Measurements from ENCODE around the gene USP48.

USP48 gene

GRCh38 chr1:21644348-21644747, 138.6 kb downstream of the USP48 start:
- Histone ChIP-seq H3K4me1 (no peaks in the 10 kb centered on the region), H3K27me3 (peaks cover 11% of the 10 kb centered on the region), H4K20me1 (peaks cover 63% of the 10 kb centered on the region), H3K27ac (no peak overlapping the region), H3K4me2 (no peak overlapping the region), H3K4me3 (no peak overlapping the region), H3K36me3 (no peaks in the 10 kb centered on the region), H3K9ac (no peak overlapping the region), H3K9me3 (no peaks in the 10 kb centered on the region)
- TF ChIP-seq Cebpa-rat (IDR thresholded peaks at IDR 0.05), result no peak

GRCh38 chr1:21643624-21644023, 139.3 kb downstream of the USP48 start:
- H3K9me3 ChIP-seq, result no peaks in the 10 kb centered on the region
- H3K36me3 ChIP-seq, result no peaks in the 10 kb centered on the region

GRCh38 chr1:21641967-21642739, 140.8 kb downstream of the USP48 start:
- no peak overlapping the region for H3K4me2 ChIP-seq
- no peaks in the 10 kb centered on the region for H3K36me3 ChIP-seq
- H3K27me3 ChIP-seq, result no peaks in the 10 kb centered on the region
- peaks cover 41% of the 10 kb centered on the region for H4K20me1 ChIP-seq
- no peak overlapping the region for H3K4me3 ChIP-seq
- H3K4me1 ChIP-seq, result no peaks in the 10 kb centered on the region
- no peak overlapping the region for H3K9ac ChIP-seq
- H3K9me3 ChIP-seq, result no peaks in the 10 kb centered on the region
- no peak overlapping the region for H3K27ac ChIP-seq
- no peak for TF ChIP-seq Cebpa-rat (IDR thresholded peaks at IDR 0.05)

More at GRCh38 chr1:21643624-21644023, 139.3 kb downstream of the USP48 start:
- H3K27me3 ChIP-seq, result peaks cover 4% of the 10 kb centered on the region
- peaks cover 55% of the 10 kb centered on the region for H4K20me1 ChIP-seq
- H3K9ac ChIP-seq, result no peak overlapping the region
- H3K4me1 ChIP-seq, result no peaks in the 10 kb centered on the region
- TF ChIP-seq Cebpa-rat (IDR thresholded peaks at IDR 0.05), result no peak
- no peak overlapping the region for H3K4me3 ChIP-seq
- no peak overlapping the region for H3K27ac ChIP-seq
- no peak overlapping the region for H3K4me2 ChIP-seq

- Histone ChIP-seq H3K27me3 (no peaks in the 10 kb centered on the region), H3K9ac (no peak overlapping the region), H3K36me3 (no peaks in the 10 kb centered on the region), H3K4me3 (no peak overlapping the region), H3K9me3 (no peaks in the 10 kb centered on the region), H3K4me1 (no peaks in the 10 kb centered on the region), H3K4me2 (no peak overlapping the region), H4K20me1 (peaks cover 35% of the 10 kb centered on the region), H3K27ac (no peak overlapping the region)
- TF ChIP-seq Cebpa-rat (IDR thresholded peaks at IDR 0.05), result no peak
Measured at GRCh38 chr1:21641537-21641936, 141.4 kb downstream of the USP48 start.

GRCh38 chr1:21641076-21641475, 141.9 kb downstream of the USP48 start:
- Histone ChIP-seq H3K9me3 (no peaks in the 10 kb centered on the region), H3K9ac (no peak overlapping the region), H3K27me3 (no peaks in the 10 kb centered on the region), H3K27ac (no peak overlapping the region), H3K4me2 (no peak overlapping the region), H3K4me3 (no peak overlapping the region), H3K36me3 (no peaks in the 10 kb centered on the region), H4K20me1 (peaks cover 31% of the 10 kb centered on the region), H3K4me1 (no peaks in the 10 kb centered on the region)
- TF ChIP-seq Cebpa-rat (IDR thresholded peaks at IDR 0.05), result no peak

- H3K4me1 ChIP-seq, result no peaks in the 10 kb centered on the region
- no peak overlapping the region for H3K27ac ChIP-seq
- peaks cover 27% of the 10 kb centered on the region for H4K20me1 ChIP-seq
- no peak overlapping the region for H3K4me3 ChIP-seq
- H3K9me3 ChIP-seq, result no peaks in the 10 kb centered on the region
- no peak overlapping the region for H3K4me2 ChIP-seq
- H3K36me3 ChIP-seq, result no peaks in the 10 kb centered on the region
- no peak for TF ChIP-seq Cebpa-rat (IDR thresholded peaks at IDR 0.05)
- H3K9ac ChIP-seq, result no peak overlapping the region
- H3K27me3 ChIP-seq, result no peaks in the 10 kb centered on the region
Measured at GRCh38 chr1:21640653-21641052, 142.3 kb downstream of the USP48 start.

- Histone ChIP-seq H4K20me1 (peaks cover 19% of the 10 kb centered on the region), H3K27me3 (no peaks in the 10 kb centered on the region), H3K4me3 (no peak overlapping the region), H3K4me1 (no peaks in the 10 kb centered on the region), H3K36me3 (no peaks in the 10 kb centered on the region), H3K9ac (no peak overlapping the region), H3K27ac (no peak overlapping the region), H3K9me3 (no peaks in the 10 kb centered on the region), H3K4me2 (no peak overlapping the region)
- TF ChIP-seq Cebpa-rat (IDR thresholded peaks at IDR 0.05), result no peak
Measured at GRCh38 chr1:21639594-21640041, 143.3 kb downstream of the USP48 start.

GRCh38 chr1:21638531-21639341, 144.2 kb downstream of the USP48 start:
- 0 out of 2 replicates have a peak overlapping the region, but pooled peaks have one; percentile 4 for H3K9ac ChIP-seq
- peaks cover 11% of the 10 kb centered on the region for H4K20me1 ChIP-seq
- H3K4me3 ChIP-seq, result no peak overlapping the region
- TF ChIP-seq Cebpa-rat (IDR thresholded peaks at IDR 0.05), result no peak
- H3K9me3 ChIP-seq, result no peaks in the 10 kb centered on the region
- H3K36me3 ChIP-seq, result no peaks in the 10 kb centered on the region
- no peaks in the 10 kb centered on the region for H3K27me3 ChIP-seq
- no peak overlapping the region for H3K4me2 ChIP-seq
- H3K27ac ChIP-seq, result no peak overlapping the region
- no peaks in the 10 kb centered on the region for H3K4me1 ChIP-seq

- Histone ChIP-seq H3K9ac (no peak overlapping the region), H3K4me1 (no peaks in the 10 kb centered on the region), H3K4me3 (no peak overlapping the region), H3K36me3 (no peaks in the 10 kb centered on the region), H3K27me3 (no peaks in the 10 kb centered on the region), H3K27ac (no peak overlapping the region), H3K9me3 (no peaks in the 10 kb centered on the region), H4K20me1 (0 out of 2 replicates have a peak, but pooled peaks cover 8% of the 10 kb centered on the region), H3K4me2 (no peak overlapping the region)
- TF ChIP-seq Cebpa-rat (IDR thresholded peaks at IDR 0.05), result no peak
Measured at GRCh38 chr1:21637514-21637913, 145.4 kb downstream of the USP48 start.

- no peak overlapping the region for H3K4me2 ChIP-seq
- H4K20me1 ChIP-seq, result 0 out of 2 replicates have a peak, but pooled peaks cover 5% of the 10 kb centered on the region
- H3K9ac ChIP-seq, result no peak overlapping the region
- H3K36me3 ChIP-seq, result no peaks in the 10 kb centered on the region
- no peak overlapping the region for H3K27ac ChIP-seq
- H3K9me3 ChIP-seq, result no peaks in the 10 kb centered on the region
- H3K27me3 ChIP-seq, result no peaks in the 10 kb centered on the region
- H3K4me3 ChIP-seq, result no peak overlapping the region
- TF ChIP-seq Cebpa-rat (IDR thresholded peaks at IDR 0.05), result no peak
- H3K4me1 ChIP-seq, result no peaks in the 10 kb centered on the region
Measured at GRCh38 chr1:21636029-21636428, 146.9 kb downstream of the USP48 start.
